Transverse colon (tissue), 4 donors: ENCODE measurements around the gene PAPOLB. TPM values are rescaled to one million over a fixed set of nuclear protein-coding genes. Genes with fewer than 3 reads are reported as not detected.

ENCODE experiments used
- DNase-seq: peaks from one replicate; pipeline ENCODE4 v3.0.0-alpha.2; 2019
- H3K27ac ChIP-seq, 4 donors: fragments of 200-600 bp; sonication (generic); 2 replicates each; pipeline ENCODE4 v1.5.1; 2016 to 2018; ENCODE audit warnings: inconsistent platforms in 4 of 4
- H3K27me3 ChIP-seq: fragments of 200-600 bp; sonication (generic); 2 replicates; pipeline ENCODE4 v1.5.1; 2017; ENCODE audit warnings: inconsistent platforms
- H3K36me3 ChIP-seq, 4 donors: fragments of 200-600 bp; sonication (generic); 2 replicates each; pipeline ENCODE4 v1.5.1; 2017 to 2019; ENCODE audit warnings: inconsistent platforms in 4 of 4
- H3K4me1 ChIP-seq, 4 donors: fragments of 200-600 bp; sonication (generic); 2 replicates each; pipeline ENCODE4 v1.5.1; 2017 to 2020; ENCODE audit warnings: inconsistent platforms in 4 of 4
- H3K4me3 ChIP-seq, 4 donors: fragments of 200-600 bp; sonication (generic); 1 replicate in 1 of 4; 2 replicates in 3 of 4; pipeline versions ENCODE4 v1.5.1 to v1.6.1; 2017 to 2019; ENCODE audit warnings: inconsistent platforms in 4 of 4
- H3K9me3 ChIP-seq, 2 donors: fragments of 200-600 bp; sonication (generic); 2 replicates each; pipeline ENCODE4 v1.5.1; 2017 to 2019; ENCODE audit warnings: inconsistent platforms in 2 of 2
- CTCF ChIP-seq, 5 experiments: fragments of 200-600 bp in 3 of 5; fragments of 450-650 bp in 2 of 5; sonication (generic) in 3 of 5; IDR thresholded peaks; 1 replicate in 2 of 5; 2 replicates in 3 of 5; pipeline ENCODE4 v1.5.1; 2016 to 2017; ENCODE audit warnings: antibody characterized with exemption in 5 of 5, inconsistent platforms in 3 of 5, mild to moderate bottlenecking in 2 of 5, moderate library complexity in 1 of 5
- EP300 ChIP-seq: sonication (generic); formaldehyde crosslinking; IDR thresholded peaks from one replicate; pipeline ENCODE4 v1.6.1; 2017; ENCODE audit warnings: antibody characterized with exemption, low read depth
- POLR2A ChIP-seq: fragments of 450-650 bp; IDR thresholded peaks from one replicate; pipeline ENCODE4 v1.6.1; 2016; ENCODE audit warnings: antibody characterized with exemption, mild to moderate bottlenecking, moderate library complexity
- POLR2AphosphoS5 ChIP-seq, 3 donors: sonication (generic); formaldehyde crosslinking; IDR thresholded peaks; one replicate each; pipeline ENCODE4 v1.6.1; 2016; ENCODE audit warnings: antibody characterized with exemption in 3 of 3
- WGBS, 2 donors: methylation state at CpG; one replicate each; pipeline ENCODE4 v1.1.5; 2018; ENCODE audit warnings: low coverage in 1 of 2; 5-methylcytosine and 5-hydroxymethylcytosine counted together
- in situ Hi-C, 4 donors: fragments of 200-750 bp; cut with MboI; loops; one replicate each; pipeline versions ENCODE4 v1.15.0 to v1.15.1; 2017; ENCODE audit warnings: low sequenced_read_pairs in 3 of 4, low pct_ligation_motif_present in 1 of 4, low pct_unique_long_range_greater_than_20kb in 1 of 4
- intact Hi-C: fragments of 100-400 bp; cut with DNase I; formaldehyde crosslinking; loops from one replicate; pipeline ENCODE4 v1.15.1; 2023; ENCODE audit warnings: low total_unique reads
- total RNA-seq, 4 donors: library from RNA; depleted of rRNA; stranded (reverse); fragments of >200 nt; gene quantifications; one replicate each; pipeline ENCODE4 v1.1.0, GENCODE V29; 2016

The PAPOLB gene
- total RNA-seq, 4 donors from 2014 or later = 0.16 to 0.60 TPM; not detected in 2

DNA sequence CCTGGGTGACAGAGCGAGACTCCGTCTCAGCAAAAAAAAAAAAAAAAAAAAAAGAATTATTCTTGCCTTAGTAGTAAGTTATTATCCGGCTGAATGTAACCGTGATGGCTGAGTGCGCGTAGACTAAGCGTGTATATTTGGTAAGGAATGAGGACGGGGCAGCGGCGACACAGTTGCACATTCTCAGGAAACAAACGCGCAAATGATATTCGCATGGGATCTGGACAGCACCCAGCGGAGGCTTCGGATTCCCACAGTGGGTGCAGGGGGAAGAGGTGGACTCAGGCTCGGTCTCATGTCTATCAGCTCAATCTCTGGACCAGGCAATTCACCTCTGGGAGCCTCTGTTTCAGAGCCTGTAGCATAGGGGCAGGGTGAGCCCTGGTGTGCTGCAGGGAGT is 29.1 kb downstream of the PAPOLB start:
- H3K9me3 ChIP-seq = no peaks in the 10 kb centered on the region
- H3K36me3 ChIP-seq = no peaks in the 10 kb centered on the region
- intact Hi-C loops = no loop called here
- H3K27ac ChIP-seq = no peak overlapping the region
- H3K27me3 ChIP-seq = no peaks in the 10 kb centered on the region
- H3K4me1 ChIP-seq = no peaks in the 10 kb centered on the region
- TF ChIP-seq POLR2A (no peak), EP300 (no peak), CTCF (IDR thresholded peaks at IDR 0.05) (no peak), POLR2AphosphoS5 (IDR thresholded peaks at IDR 0.05) (no peak)
- H3K4me3 ChIP-seq = no peak overlapping the region
- WGBS, 2 donors = 91 to 95% methylated on average over 15 to 16 of the region's 16 CpGs
- no peak for DNase-seq
- in situ Hi-C loops = loop anchor here in 3 of 4 donors (25.0 kb wide), 1 partner anchor 255 kb away; no protein-coding TSS in a partner anchor

DNA sequence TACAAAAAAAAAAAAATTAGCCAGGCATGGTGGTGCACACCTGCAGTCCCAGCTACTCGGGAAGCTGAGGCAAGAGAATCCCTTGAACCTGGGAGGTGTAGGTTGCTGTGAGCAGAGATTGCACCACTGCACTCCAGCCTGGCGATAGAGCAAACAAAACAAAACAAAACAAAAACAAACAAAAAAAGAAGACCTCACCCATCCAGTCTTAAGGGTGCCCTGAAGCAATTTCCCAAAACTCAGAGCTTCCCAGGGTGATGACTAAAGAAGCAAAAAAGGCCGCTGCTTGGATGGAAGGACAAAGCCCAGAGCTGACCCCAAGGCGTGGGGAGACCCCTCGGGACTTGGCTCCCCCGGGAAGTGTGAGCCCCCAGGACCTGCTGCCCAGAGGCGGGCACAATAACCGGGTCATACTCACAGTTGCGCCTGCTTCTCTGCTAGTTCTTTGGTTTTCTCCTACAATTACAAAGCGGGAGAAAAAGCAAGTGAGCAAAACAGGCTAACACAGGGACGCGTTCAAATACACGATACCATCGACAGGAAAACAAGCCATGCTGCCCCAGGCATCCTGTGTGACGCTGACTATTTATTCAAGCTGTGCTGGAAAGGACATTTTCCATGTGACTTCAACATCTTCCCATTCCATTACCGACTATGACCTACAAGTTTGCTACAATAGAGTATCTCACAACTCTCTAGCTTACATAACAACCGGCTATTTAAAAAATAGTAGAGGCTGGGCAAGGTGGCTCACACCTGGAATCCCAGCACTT is 29.9 kb downstream of the PAPOLB start:
- in situ Hi-C loops = loop anchor here in 3 of 4 donors (25.0 kb wide), 1 partner anchor 255 kb away; no protein-coding TSS in a partner anchor
- no peak overlapping the region for H3K4me3 ChIP-seq
- no peaks in the 10 kb centered on the region for H3K36me3 ChIP-seq
- no peak for TF ChIP-seq POLR2AphosphoS5 (IDR thresholded peaks at IDR 0.05)
- intact Hi-C loops = no loop called here
- H3K27ac ChIP-seq = no peak overlapping the region
- no peaks in the 10 kb centered on the region for H3K9me3 ChIP-seq
- WGBS, 2 donors = 85 to 87% methylated on average over 11 to 17 of the region's 17 CpGs
- no peaks in the 10 kb centered on the region for H3K4me1 ChIP-seq
- H3K27me3 ChIP-seq = no peaks in the 10 kb centered on the region
- DNase-seq = no peak

DNA sequence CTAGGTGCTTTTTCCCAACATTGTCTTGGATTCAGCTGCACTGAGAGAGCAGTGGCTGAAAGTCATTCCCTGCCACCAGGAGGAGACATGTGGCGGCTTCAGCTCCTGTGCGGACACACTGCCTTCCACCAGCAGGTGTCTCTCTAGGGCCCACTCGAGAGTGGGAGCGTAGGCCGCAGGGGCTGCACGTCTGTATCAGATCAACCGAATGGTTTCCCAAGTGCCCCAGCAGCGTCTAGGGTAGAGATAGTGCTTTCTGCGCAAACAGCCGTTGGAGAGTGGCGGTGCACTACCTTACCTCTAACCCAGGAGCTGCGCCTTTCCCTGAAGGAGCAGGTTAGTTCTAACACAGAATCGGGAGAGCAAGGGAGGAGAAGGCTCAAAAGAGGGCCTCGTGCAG is 31.7 kb downstream of the PAPOLB start:
- Histone ChIP-seq H3K4me1 (no peaks in the 10 kb centered on the region), H3K36me3 (no peaks in the 10 kb centered on the region), H3K27me3 (no peaks in the 10 kb centered on the region), H3K27ac (no peak overlapping the region), H3K9me3 (no peaks in the 10 kb centered on the region), H3K4me3 (no peak overlapping the region)
- peak; percentile 53 for DNase-seq
- in situ Hi-C loops (loop anchor here in 3 of 4 donors (25.0 kb wide), 1 partner anchor 257 kb away; no protein-coding TSS in a partner anchor), intact Hi-C loops (no loop called here)
- no peak for TF ChIP-seq POLR2A
- peak; percentile 57 to 75 (median 62) for TF ChIP-seq CTCF (IDR thresholded peaks at IDR 0.05)
- WGBS, 2 donors = 45% methylated on average over 14 of the region's 14 CpGs; no CpG with 5 or more reads in 1 of the 2 donors

DNA sequence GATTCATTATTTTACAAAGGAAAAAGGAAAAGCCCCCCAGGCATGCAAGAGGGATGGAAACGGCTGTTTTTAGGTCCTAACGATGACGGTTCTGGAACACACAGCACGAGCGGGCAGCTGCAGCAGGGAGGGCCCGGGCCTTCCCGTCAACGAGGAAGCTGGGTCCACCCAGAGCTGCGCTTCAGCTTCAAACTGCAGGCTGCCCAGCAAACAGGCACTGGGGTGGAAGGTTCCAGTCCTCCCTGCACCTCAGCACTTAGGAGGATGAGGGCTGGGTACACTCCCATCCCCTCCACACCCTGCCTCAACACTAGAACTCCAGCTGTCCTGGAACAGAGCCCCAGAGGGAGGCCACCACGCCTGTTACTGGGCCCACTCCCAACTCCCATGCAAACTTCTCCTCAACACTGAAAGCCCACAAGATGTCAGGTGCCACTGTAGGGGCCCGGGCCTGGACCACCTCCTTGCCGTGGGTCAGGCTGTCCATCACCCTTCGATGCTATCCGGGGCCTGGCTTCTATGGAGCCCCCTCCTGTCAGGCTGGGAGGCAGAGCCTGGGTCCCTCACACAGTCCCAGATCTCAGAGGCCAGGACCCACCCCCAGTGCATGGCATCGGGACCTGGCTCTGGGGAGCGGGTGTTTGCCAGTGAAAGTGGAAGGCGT is 33.0 kb downstream of the PAPOLB start:
- no peak for DNase-seq
- no peak for TF ChIP-seq EP300
- TF ChIP-seq POLR2A = no peak
- no peak for TF ChIP-seq POLR2AphosphoS5 (IDR thresholded peaks at IDR 0.05)
- TF ChIP-seq CTCF (IDR thresholded peaks at IDR 0.05) = no peak
- Histone ChIP-seq H3K27ac (no peak overlapping the region), H3K27me3 (no peaks in the 10 kb centered on the region), H3K4me3 (no peak overlapping the region), H3K9me3 (no peaks in the 10 kb centered on the region), H3K4me1 (no peaks in the 10 kb centered on the region), H3K36me3 (no peaks in the 10 kb centered on the region)
- intact Hi-C loops = loop anchor here (10.0 kb wide), 1 partner anchor 486 kb away; no protein-coding TSS in a partner anchor
- in situ Hi-C loops = loop anchor here in 3 of 4 donors (25.0 kb wide), 1 partner anchor 258 kb away; no protein-coding TSS in a partner anchor
- 89% methylated on average over 12 of the region's 17 CpGs; no CpG with 5 or more reads in 1 of the 2 donors for WGBS, 2 donors
